Hematopoietic multipotent progenitor cell (in vitro differentiated cells): ENCODE results near the gene IL22. TPM values are rescaled to one million over a fixed set of nuclear protein-coding genes. Genes with fewer than 3 reads are reported as not detected.

Experiments
- DNase-seq, 3 donors: peaks; one replicate each; pipeline ENCODE4 v3.0.0-alpha.2; 2011 to 2015; ENCODE audit warnings: low read depth in 2 of 3, low spot score in 2 of 3
- total RNA-seq: library from RNA; depleted of rRNA; stranded (reverse); fragments of >200 nt; gene quantifications from one replicate; pipeline ENCODE4 v1.2.3, GENCODE V29; 2012

The IL22 gene
- total RNA-seq, result not detected

- no peak for DNase-seq
These were observed at the start of gene IL22 for GRCh38 chr12:68253504-68253903. TSS of gene IL22 (minus strand) at chr12:68253604. CDS start at chr12:68253448, 156 bp downstream.

GRCh38 chr12:68297929-68298328 is 44.5 kb upstream of the IL22 start:
- DNase-seq, result no peak

- no peak for DNase-seq
These were observed 40.8 kb upstream of the IL22 start for GRCh38 chr12:68294251-68294650.

- DNase-seq, result no peak
These were observed 39.9 kb upstream of the IL22 start for GRCh38 chr12:68293347-68293746.

GRCh38 chr12:68292151-68292943 is 38.9 kb upstream of the IL22 start:
- no peak for DNase-seq

GRCh38 chr12:68291396-68292036 is 38.1 kb upstream of the IL22 start:
- DNase-seq, result no peak

- DNase-seq, result no peak
These were observed 36.7 kb upstream of the IL22 start for GRCh38 chr12:68290126-68290525.

GRCh38 chr12:68287106-68287505 is 33.7 kb upstream of the IL22 start:
- no peak for DNase-seq

- DNase-seq, result no peak
These were observed 33.0 kb upstream of the IL22 start for GRCh38 chr12:68286396-68286795.

- DNase-seq, result no peak
These were observed 32.1 kb upstream of the IL22 start for GRCh38 chr12:68285541-68285940.

GRCh38 chr12:68281322-68282077 is 28.1 kb upstream of the IL22 start:
- DNase-seq, result no peak

- no peak for DNase-seq
These were observed 26.8 kb upstream of the IL22 start for GRCh38 chr12:68280240-68280639.

- DNase-seq, result peak in 2 of 3 donors; percentile 19 to 45
These were observed 26.0 kb upstream of the IL22 start for GRCh38 chr12:68279227-68280054.

- DNase-seq, result no peak
These were observed 23.1 kb upstream of the IL22 start for GRCh38 chr12:68276402-68276930.

GRCh38 chr12:68272732-68273131 is 19.3 kb upstream of the IL22 start:
- DNase-seq, result no peak

GRCh38 chr12:68271346-68271745 is 17.9 kb upstream of the IL22 start:
- DNase-seq, result no peak

- DNase-seq, result no peak
These were observed 17.0 kb upstream of the IL22 start for GRCh38 chr12:68270358-68270757.

GRCh38 chr12:68269779-68270178 is 16.4 kb upstream of the IL22 start:
- DNase-seq, result no peak

GRCh38 chr12:68268967-68269366 is 15.6 kb upstream of the IL22 start:
- no peak for DNase-seq

- no peak for DNase-seq
These were observed 14.5 kb upstream of the IL22 start for GRCh38 chr12:68267892-68268396.
